GM18867 (cell line): Measurements from ENCODE around the gene RFLNA.

Experiments used
- ATAC-seq: cut with Tn5 transposase; IDR thresholded peaks from one replicate; pipeline ENCODE4 v1.9.1; 2021; ENCODE audit warnings: mild to moderate bottlenecking, moderate library complexity; ENCODE audit not compliant: unreplicated experiment

Gene RFLNA

GRCh38 chr12:124354400-124354799 lies 59.5 kb downstream of the RFLNA start:
- no peak for ATAC-seq

DNA sequence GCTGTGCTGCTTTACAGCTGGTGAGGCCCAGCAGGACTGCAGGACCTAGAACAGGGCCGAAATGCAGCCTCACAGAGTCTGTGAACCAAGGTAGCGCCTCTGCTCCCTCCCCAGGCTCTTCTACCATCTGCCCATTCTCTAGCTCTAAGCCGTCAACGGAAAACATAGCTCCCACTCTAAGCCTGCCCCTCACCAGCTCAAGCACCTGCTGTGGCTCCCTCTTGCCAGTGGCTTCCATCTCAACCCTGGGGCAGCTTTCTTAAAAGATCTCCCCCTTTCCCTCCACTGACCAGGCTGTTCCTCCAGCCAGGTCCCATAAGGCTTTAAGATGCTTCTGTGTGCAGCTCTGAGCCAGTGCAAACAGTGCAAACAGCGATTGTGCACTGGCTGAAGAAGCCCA lies 61.3 kb downstream of the RFLNA start:
- ATAC-seq: no peak

- ATAC-seq: no peak
These were observed 62.7 kb downstream of the RFLNA start for GRCh38 chr12:124357616-124358015.

GRCh38 chr12:124358572-124358971 lies 63.7 kb downstream of the RFLNA start:
- no peak for ATAC-seq

GRCh38 chr12:124359671-124360581 lies 65.0 kb downstream of the RFLNA start:
- no peak for ATAC-seq

GRCh38 chr12:124361074-124361970 lies 66.4 kb downstream of the RFLNA start:
- ATAC-seq: no peak

DNA sequence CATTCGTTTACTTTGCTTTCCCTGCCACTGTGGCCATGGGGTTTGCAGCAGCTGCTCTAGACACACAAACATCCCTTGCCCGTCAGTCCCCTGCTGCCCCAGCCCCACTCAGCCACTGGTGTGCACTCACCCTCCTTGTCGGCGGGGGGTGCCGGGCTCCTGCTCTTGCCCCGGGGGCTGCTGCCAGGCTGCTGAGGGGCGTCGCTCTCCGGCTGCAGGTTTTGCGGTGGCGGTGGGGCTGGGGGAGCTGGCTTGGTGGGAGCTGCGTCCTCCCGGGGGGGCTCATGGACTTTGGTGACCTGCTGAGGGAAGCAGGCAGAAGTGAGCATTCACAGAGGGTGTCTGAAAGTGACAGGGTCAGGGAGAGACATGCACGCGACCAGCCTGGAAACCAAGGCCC lies 67.1 kb downstream of the RFLNA start:
- no peak for ATAC-seq

GRCh38 chr12:124363353-124363965 lies 68.6 kb downstream of the RFLNA start:
- ATAC-seq: no peak

DNA sequence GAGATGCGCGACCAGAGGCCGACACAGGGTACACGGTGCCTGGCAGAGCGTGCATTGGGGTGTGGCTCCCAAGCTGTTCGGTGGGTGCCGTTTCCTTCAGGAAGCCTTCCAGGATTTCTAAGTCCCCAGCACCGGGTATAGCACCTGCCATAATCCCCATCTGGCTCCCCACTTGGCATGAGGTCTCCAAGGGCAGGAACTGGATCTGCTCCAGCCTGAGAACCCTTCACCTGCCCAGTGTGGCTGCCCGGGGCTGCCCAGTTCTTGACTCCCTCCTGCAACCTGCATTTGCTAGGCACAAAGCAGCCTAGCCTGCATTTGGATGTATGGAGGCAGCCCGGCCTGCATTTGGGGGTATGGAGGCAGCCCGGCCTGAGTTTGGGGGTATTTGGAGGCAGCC lies 69.7 kb downstream of the RFLNA start:
- ATAC-seq: no peak
